ENCODE results near the gene INTS11. TPM values are rescaled to one million over a fixed set of nuclear protein-coding genes. Genes with fewer than 3 reads are reported as not detected.
A peak's percentile ranks its signal among the peaks of the same experiment; 100 is the strongest.

The INTS11 gene
- total and polyA plus RNA-seq, 2 of the 13 experiments (the other 11 are each of a cell fraction or from before 2014, with no cell fraction given): 52.8 to 94.8 TPM

DNA sequence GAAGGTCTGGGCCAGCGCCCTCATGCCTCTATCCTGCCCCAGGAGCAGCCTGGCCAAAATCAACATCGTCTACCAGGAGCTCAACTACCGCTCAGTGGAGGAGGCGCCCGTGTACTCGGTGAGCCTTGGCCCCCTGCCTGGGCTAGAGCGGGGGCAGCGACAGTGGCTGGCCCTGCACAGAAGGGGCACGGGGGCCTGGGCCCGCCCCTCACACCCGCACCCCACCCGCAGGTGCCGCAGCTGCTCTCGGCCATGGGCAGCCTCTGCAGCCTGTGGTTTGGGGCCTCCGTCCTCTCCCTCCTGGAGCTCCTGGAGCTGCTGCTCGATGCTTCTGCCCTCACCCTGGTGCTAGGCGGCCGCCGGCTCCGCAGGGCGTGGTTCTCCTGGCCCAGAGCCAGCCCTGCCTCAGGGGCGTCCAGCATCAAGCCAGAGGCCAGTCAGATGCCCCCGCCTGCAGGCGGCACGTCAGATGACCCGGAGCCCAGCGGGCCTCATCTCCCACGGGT, 33.4 kb downstream of the INTS11 start:
- H3K4me2 ChIP-seq (ENCODE audit: low read depth, low read length): no peak overlapping the region
- H3K27me3 ChIP-seq (ENCODE audit: control insufficient read depth in 1 of 2, insufficient read depth in 2 of 2, low read length in 2 of 2): no peaks in the 10 kb centered on the region
- H4K20me1 ChIP-seq (ENCODE audit: insufficient read depth, low read length): no peaks in the 10 kb centered on the region
- DNase-seq (ENCODE audit: low spot score) (no peak), FAIRE-seq (no peak), ATAC-seq (peak; percentile 3; the same call in 2 of the 3 replicates)
- WGBS (ENCODE audit: low lambda C conversion rate): 88% methylated on average over 7 of the region's 28 CpGs
- H2AFZ ChIP-seq (ENCODE audit: low read length): no peak overlapping the region
- peaks cover 18% of the 10 kb centered on the region for H3K4me1 ChIP-seq (ENCODE audit: insufficient read depth, low read length)
- intact Hi-C loops (cut with micrococcal nuclease; ENCODE audit: unreplicated experiment): loop anchor here (5.0 kb wide), 1 partner anchor 169 kb away; no protein-coding TSS in a partner anchor
- H3K79me2 ChIP-seq (ENCODE audit: insufficient read depth, low read length): no peaks in the 10 kb centered on the region
- H3K36me3 ChIP-seq (replicated peaks in 1 of 2; ENCODE audit: control insufficient read depth in 1 of 2, insufficient read depth in 2 of 2, low read length in 2 of 2): no peaks in the 10 kb centered on the region; a peak in 1 of 5 replicates
- no peak for TF ChIP-seq ZIK1 (CRISPR knock-in tag; IDR thresholded peaks at IDR 0.05; ENCODE audit: borderline replicate concordance, low read depth)
- no peak for TF ChIP-seq TCF12 (IDR thresholded peaks at IDR 0.05)
- TF ChIP-seq TCF12 (CRISPR knock-in tag; IDR thresholded peaks at IDR 0.05): 0 out of 2 replicates have a peak, but pooled peaks have one; percentile 5
- no peak for TF ChIP-seq KDM6A (CRISPR knock-in tag; IDR thresholded peaks at IDR 0.05; ENCODE audit: low read depth)
- TF ChIP-seq AGO1 (IDR thresholded peaks at IDR 0.05; ENCODE audit: low read depth, low read length, poor library complexity, severe bottlenecking): peak; percentile 93
- CTCF ChIA-PET (ENCODE audit: low intra/inter-chr PET ratio, low total read pairs): interaction anchor here (1.5 kb wide), 1 partner anchor 169 kb away, joined by 4 read pairs; no protein-coding TSS in a partner anchor
- in situ Hi-C loops (cut with HindIII; ENCODE audit: extremely low pct_ligation_motif_present, low pct_unique_long_range_greater_than_20kb): no loop called here
- no peak overlapping the region for H3K4me3 ChIP-seq (replicated peaks in 1 of 3; ENCODE audit: insufficient read depth in 1 of 3, low read depth in 2 of 3, low read length in 3 of 3)
- BruUV-seq (replicated peaks): no TSS peak
- no peaks in the 10 kb centered on the region for H3K9me3 ChIP-seq (ENCODE audit: low read length)
- POLR2A ChIA-PET: interaction anchor here (1.0 to 2.0 kb wide), 4 partner anchors 9 to 168 kb away, joined by 5 to 6 read pairs (median 6); partner anchors contain the start of gene UBE2J2
- H3K9ac ChIP-seq (ENCODE audit: insufficient read depth, low read depth, low read length): no peak overlapping the region
- H3K27ac ChIP-seq (ENCODE audit: extremely low read length, insufficient read depth, low read length): no peak overlapping the region

DNA sequence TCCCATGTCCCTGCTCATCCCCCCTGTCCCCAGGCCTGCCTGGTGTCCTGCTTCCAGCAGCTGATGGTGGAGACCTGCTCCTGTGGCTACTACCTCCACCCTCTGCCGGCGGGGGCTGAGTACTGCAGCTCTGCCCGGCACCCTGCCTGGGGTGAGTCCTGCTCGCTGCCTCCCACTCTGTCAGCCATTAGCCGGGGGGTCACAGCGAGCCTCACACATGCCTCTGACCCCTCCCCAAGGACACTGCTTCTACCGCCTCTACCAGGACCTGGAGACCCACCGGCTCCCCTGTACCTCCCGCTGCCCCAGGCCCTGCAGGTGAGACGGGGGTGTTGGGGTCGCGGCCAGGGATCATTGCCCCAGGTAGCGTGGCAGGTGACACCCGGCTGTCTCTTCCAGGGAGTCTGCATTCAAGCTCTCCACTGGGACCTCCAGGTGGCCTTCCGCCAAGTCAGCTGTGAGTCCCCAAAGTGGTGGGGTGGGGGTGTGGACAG, 34.2 kb downstream of the INTS11 start:
- intact Hi-C loops (cut with micrococcal nuclease; ENCODE audit: unreplicated experiment) (loop anchor here (5.0 kb wide), 1 partner anchor 168 kb away; no protein-coding TSS in a partner anchor), in situ Hi-C loops (cut with HindIII; ENCODE audit: extremely low pct_ligation_motif_present, low pct_unique_long_range_greater_than_20kb) (no loop called here)
- no peaks in the 10 kb centered on the region for H3K9me3 ChIP-seq (ENCODE audit: low read length)
- H3K27me3 ChIP-seq (ENCODE audit: control insufficient read depth in 1 of 2, insufficient read depth in 2 of 2, low read length in 2 of 2): peaks cover 0 to 2% of the 10 kb centered on the region in 2 experiments; a peak in 1 of 5 replicates
- H3K79me2 ChIP-seq (ENCODE audit: insufficient read depth, low read length): no peaks in the 10 kb centered on the region
- no TSS peak for BruUV-seq (replicated peaks)
- POLR2A ChIA-PET: interaction anchor here (1.0 to 2.0 kb wide), 3 partner anchors 9 to 168 kb away, joined by 5 to 6 read pairs (median 6); partner anchors contain the start of gene UBE2J2
- H3K4me1 ChIP-seq (ENCODE audit: insufficient read depth, low read length): peaks cover 26% of the 10 kb centered on the region
- CTCF ChIA-PET (ENCODE audit: low intra/inter-chr PET ratio, low total read pairs): no interaction called here
- H4K20me1 ChIP-seq (ENCODE audit: insufficient read depth, low read length): no peaks in the 10 kb centered on the region
- H3K27ac ChIP-seq (ENCODE audit: extremely low read length, insufficient read depth, low read length): no peak overlapping the region
- H3K4me3 ChIP-seq (replicated peaks in 1 of 3; ENCODE audit: insufficient read depth in 1 of 3, low read depth in 2 of 3, low read length in 3 of 3): no peak overlapping the region
- H2AFZ ChIP-seq (ENCODE audit: low read length): no peak overlapping the region
- H3K9ac ChIP-seq (ENCODE audit: insufficient read depth, low read depth, low read length): no peak overlapping the region
- peak; percentile 21 for FAIRE-seq
- WGBS (ENCODE audit: low lambda C conversion rate): 44% methylated on average over 11 of the region's 15 CpGs
- H3K36me3 ChIP-seq (replicated peaks in 1 of 2; ENCODE audit: control insufficient read depth in 1 of 2, insufficient read depth in 2 of 2, low read length in 2 of 2): no peaks in the 10 kb centered on the region; a peak in 1 of 5 replicates
- peak; percentile 58 for ATAC-seq
- no peak overlapping the region for H3K4me2 ChIP-seq (ENCODE audit: low read depth, low read length)
- DNase-seq (ENCODE audit: low spot score): peak; percentile 52
- TF ChIP-seq WIZ (CRISPR knock-in tag; IDR thresholded peaks at IDR 0.05) (no peak), JDP2 (CRISPR knock-in tag; IDR thresholded peaks at IDR 0.05; ENCODE audit: borderline replicate concordance) (no peak), ZNF816 (CRISPR knock-in tag; IDR thresholded peaks at IDR 0.05; ENCODE audit: borderline replicate concordance) (no peak), SIX4 (CRISPR knock-in tag; IDR thresholded peaks at IDR 0.05) (no peak), ZNF30 (CRISPR knock-in tag; IDR thresholded peaks at IDR 0.05) (no peak), BRD4 (CRISPR knock-in tag; IDR thresholded peaks at IDR 0.05) (no peak), ZNF629 (CRISPR knock-in tag; conservative IDR thresholded peaks at IDR 0.05) (no peak), AHR (CRISPR knock-in tag; IDR thresholded peaks at IDR 0.05) (no peak)
- TF ChIP-seq, protein P1, sequence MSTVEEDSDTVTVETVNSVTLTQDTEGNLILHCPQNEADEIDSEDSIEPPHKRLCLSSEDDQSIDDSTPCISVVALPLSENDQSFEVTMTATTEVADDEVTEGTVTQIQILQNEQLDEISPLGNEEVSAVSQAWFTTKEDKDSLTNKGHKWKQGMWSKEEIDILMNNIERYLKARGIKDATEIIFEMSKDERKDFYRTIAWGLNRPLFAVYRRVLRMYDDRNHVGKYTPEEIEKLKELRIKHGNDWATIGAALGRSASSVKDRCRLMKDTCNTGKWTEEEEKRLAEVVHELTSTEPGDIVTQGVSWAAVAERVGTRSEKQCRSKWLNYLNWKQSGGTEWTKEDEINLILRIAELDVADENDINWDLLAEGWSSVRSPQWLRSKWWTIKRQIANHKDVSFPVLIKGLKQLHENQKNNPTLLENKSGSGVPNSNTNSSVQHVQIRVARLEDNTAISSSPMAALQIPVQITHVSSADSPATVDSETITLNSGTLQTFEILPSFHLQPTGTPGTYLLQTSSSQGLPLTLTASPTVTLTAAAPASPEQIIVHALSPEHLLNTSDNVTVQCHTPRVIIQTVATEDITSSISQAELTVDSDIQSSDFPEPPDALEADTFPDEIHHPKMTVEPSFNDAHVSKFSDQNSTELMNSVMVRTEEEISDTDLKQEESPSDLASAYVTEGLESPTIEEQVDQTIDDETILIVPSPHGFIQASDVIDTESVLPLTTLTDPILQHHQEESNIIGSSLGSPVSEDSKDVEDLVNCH (CRISPR knock-in tag; IDR thresholded peaks at IDR 0.05): no peak
- TF ChIP-seq, protein P2, sequence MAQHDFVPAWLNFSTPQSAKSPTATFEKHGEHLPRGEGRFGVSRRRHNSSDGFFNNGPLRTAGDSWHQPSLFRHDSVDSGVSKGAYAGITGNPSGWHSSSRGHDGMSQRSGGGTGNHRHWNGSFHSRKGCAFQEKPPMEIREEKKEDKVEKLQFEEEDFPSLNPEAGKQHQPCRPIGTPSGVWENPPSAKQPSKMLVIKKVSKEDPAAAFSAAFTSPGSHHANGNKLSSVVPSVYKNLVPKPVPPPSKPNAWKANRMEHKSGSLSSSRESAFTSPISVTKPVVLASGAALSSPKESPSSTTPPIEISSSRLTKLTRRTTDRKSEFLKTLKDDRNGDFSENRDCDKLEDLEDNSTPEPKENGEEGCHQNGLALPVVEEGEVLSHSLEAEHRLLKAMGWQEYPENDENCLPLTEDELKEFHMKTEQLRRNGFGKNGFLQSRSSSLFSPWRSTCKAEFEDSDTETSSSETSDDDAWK (CRISPR knock-in tag; IDR thresholded peaks at IDR 0.05): no peak
